OCI-LY7 (cell line): ENCODE results near the gene TMEM154.

Source experiments
- EZH2phosphoT487 ChIP-seq: fragments of 200-600 bp; sonication (generic); IDR thresholded peaks from 2 replicates; pipeline ENCODE4 v1.6.1; 2018; ENCODE audit warnings: low read depth, borderline replicate concordance, mild to moderate bottlenecking, mixed run types, antibody characterized with exemption, low read length, moderate library complexity, mixed read lengths
- TF ChIP-seq, protein P1 (sequence below): fragments of 200-600 bp; sonication (generic); conservative IDR thresholded peaks from 2 replicates; pipeline ENCODE4 v1.5.1; 2014; ENCODE audit warnings: mild to moderate bottlenecking, antibody characterized with exemption, low read length, moderate library complexity, mixed read lengths

DNA sequence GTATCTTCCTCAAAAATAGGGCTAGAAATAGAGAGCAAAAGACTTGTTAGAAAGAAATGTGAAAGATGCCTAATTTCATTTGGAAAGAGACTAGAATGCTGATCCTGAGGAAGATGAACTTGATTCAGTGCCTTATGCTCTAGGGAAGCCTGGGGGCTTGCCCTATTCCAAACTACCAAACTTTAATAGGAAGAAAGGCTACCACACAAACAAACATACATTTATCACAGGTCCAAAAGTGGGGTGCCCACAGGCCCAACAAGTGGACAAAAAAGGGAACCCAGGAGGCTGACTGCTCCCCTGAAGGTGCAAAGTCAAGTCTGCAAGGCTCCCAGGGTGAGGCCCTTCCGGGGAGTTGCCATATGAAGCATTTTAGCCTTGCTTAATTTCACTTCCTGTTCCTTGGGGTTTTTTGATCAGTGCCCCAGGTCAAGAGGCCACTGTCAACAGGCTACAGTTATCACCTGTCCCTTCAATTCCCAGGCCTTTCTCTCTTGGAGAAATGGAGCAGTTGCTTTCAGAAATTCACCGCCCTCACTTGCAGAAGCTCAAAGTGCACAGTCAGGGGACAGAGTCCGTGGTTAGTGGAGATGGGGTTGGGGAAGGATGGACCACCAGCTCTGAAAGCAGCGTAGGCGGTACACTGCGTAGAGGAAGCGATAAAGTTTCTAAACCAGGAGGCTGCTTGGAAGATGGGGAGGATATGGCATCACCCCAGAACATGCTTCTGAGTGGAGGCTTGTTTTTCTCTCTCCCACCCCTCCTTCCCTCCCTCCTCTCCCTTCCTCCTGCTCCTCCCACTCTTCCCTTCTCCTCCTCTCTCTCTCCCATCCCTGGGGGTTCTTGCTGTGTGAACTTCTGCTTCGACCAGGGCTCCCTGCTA is 36.4 kb downstream of the TMEM154 start:
- TF ChIP-seq, protein P1, sequence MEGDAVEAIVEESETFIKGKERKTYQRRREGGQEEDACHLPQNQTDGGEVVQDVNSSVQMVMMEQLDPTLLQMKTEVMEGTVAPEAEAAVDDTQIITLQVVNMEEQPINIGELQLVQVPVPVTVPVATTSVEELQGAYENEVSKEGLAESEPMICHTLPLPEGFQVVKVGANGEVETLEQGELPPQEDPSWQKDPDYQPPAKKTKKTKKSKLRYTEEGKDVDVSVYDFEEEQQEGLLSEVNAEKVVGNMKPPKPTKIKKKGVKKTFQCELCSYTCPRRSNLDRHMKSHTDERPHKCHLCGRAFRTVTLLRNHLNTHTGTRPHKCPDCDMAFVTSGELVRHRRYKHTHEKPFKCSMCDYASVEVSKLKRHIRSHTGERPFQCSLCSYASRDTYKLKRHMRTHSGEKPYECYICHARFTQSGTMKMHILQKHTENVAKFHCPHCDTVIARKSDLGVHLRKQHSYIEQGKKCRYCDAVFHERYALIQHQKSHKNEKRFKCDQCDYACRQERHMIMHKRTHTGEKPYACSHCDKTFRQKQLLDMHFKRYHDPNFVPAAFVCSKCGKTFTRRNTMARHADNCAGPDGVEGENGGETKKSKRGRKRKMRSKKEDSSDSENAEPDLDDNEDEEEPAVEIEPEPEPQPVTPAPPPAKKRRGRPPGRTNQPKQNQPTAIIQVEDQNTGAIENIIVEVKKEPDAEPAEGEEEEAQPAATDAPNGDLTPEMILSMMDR = no peak
- no peak for TF ChIP-seq EZH2phosphoT487
